H9 (cell line): ENCODE measurements around the gene AFF2. TPM values are rescaled to one million over a fixed set of nuclear protein-coding genes. Genes with fewer than 3 reads are reported as not detected.

Experiments used
- DNase-seq: peaks from one replicate; pipeline ENCODE4 v3.0.0-alpha.2; 2017
- H2AFZ ChIP-seq: one replicate; pipeline ENCODE4 v1.6.1; 2013; ENCODE audit warnings: mild to moderate bottlenecking, low read length, control low read depth, moderate library complexity
- H2AK5ac ChIP-seq: 2 replicates; pipeline ENCODE4 v1.6.1; 2013; ENCODE audit warnings: low read length, control low read depth, mixed read lengths; ENCODE audit not compliant: insufficient read length
- H2BK120ac ChIP-seq: one replicate; pipeline ENCODE4 v1.6.1; 2013; ENCODE audit warnings: low read depth, mild to moderate bottlenecking, low read length, control low read depth, inconsistent platforms; ENCODE audit not compliant: poor library complexity, severe bottlenecking
- H2BK12ac ChIP-seq: 2 replicates; pipeline ENCODE4 v1.6.1; 2013; ENCODE audit warnings: low read length, control low read depth, mixed read lengths, low read depth; ENCODE audit not compliant: insufficient read length
- H2BK15ac ChIP-seq: 2 replicates; pipeline ENCODE4 v1.6.1; 2013; ENCODE audit warnings: low read depth, low read length, control low read depth
- H2BK20ac ChIP-seq: one replicate; pipeline ENCODE4 v1.6.1; 2013; ENCODE audit warnings: low read depth, mild to moderate bottlenecking, low read length, control low read depth, inconsistent platforms; ENCODE audit not compliant: poor library complexity, severe bottlenecking
- H2BK5ac ChIP-seq: 2 replicates; pipeline ENCODE4 v1.6.1; 2013; ENCODE audit warnings: low read length, control low read depth, mixed read lengths; ENCODE audit not compliant: insufficient read length
- H3K14ac ChIP-seq: 2 replicates; pipeline ENCODE4 v1.6.1; 2013; ENCODE audit warnings: low read length, control low read depth; ENCODE audit not compliant: insufficient read depth
- H3K18ac ChIP-seq: 2 replicates; pipeline ENCODE4 v1.6.1; 2013; ENCODE audit warnings: low read depth, mild to moderate bottlenecking, mixed read lengths, low read length, control low read depth; ENCODE audit not compliant: insufficient read length
- H3K23ac ChIP-seq: 2 replicates; pipeline ENCODE4 v1.6.1; 2013; ENCODE audit warnings: low read length, control low read depth, mixed read lengths, low read depth; ENCODE audit not compliant: insufficient read length
- H3K23me2 ChIP-seq: 2 replicates; pipeline ENCODE4 v1.6.1; 2013; ENCODE audit warnings: low read depth, mild to moderate bottlenecking, mixed read lengths, low read length, control low read depth; ENCODE audit not compliant: insufficient read length, poor library complexity, severe bottlenecking
- H3K27ac ChIP-seq: 2 replicates; pipeline ENCODE4 v1.5.1; 2013; ENCODE audit warnings: low read length, control low read depth, mixed read lengths, low read depth; ENCODE audit not compliant: insufficient read length
- H3K27me3 ChIP-seq: 2 replicates; pipeline ENCODE4 v1.6.1; 2013; ENCODE audit warnings: low read length, control low read depth, inconsistent platforms; ENCODE audit not compliant: insufficient read depth
- H3K4ac ChIP-seq: 2 replicates; pipeline ENCODE4 v1.6.1; 2013; ENCODE audit warnings: low read depth, mild to moderate bottlenecking, control low read depth, inconsistent platforms, low read length, moderate library complexity
- H3K4me1 ChIP-seq: 2 replicates; pipeline ENCODE4 v1.6.1; 2013; ENCODE audit warnings: low read length, control low read depth, inconsistent platforms; ENCODE audit not compliant: insufficient read depth
- H3K4me2 ChIP-seq: 2 replicates; pipeline ENCODE4 v1.6.1; 2013; ENCODE audit warnings: low read length, control low read depth, mixed read lengths; ENCODE audit not compliant: insufficient read length, insufficient read depth
- H3K56ac ChIP-seq: 2 replicates; pipeline ENCODE4 v1.6.1; 2013; ENCODE audit warnings: low read depth, mild to moderate bottlenecking, mixed read lengths, low read length, control low read depth; ENCODE audit not compliant: insufficient read length
- H3K79me1 ChIP-seq: 2 replicates; pipeline ENCODE4 v1.6.1; 2013; ENCODE audit warnings: low read depth, mild to moderate bottlenecking, moderate library complexity, low read length, control low read depth, inconsistent platforms; ENCODE audit not compliant: insufficient read depth, poor library complexity, severe bottlenecking
- H3K79me2 ChIP-seq: 2 replicates; pipeline ENCODE4 v1.6.1; 2013; ENCODE audit warnings: low read length, control low read depth, inconsistent platforms; ENCODE audit not compliant: insufficient read depth
- H3K9ac ChIP-seq: 2 replicates; pipeline ENCODE4 v1.6.1; 2013; ENCODE audit warnings: low read length, control low read depth, mixed read lengths; ENCODE audit not compliant: insufficient read length; ENCODE audit errors: extremely low read depth
- H3K9me3 ChIP-seq: one replicate; pipeline ENCODE4 v1.6.1; 2013; ENCODE audit warnings: low read depth, low read length, inconsistent platforms; ENCODE audit not compliant: control insufficient read depth
- H3T11ph ChIP-seq: one replicate; pipeline ENCODE4 v1.6.1; 2013; ENCODE audit warnings: mild to moderate bottlenecking, low read length, control low read depth, inconsistent platforms
- H4K20me1 ChIP-seq: one replicate; pipeline ENCODE4 v1.6.1; 2013; ENCODE audit not compliant: control insufficient read depth, insufficient read length, insufficient read depth
- H4K5ac ChIP-seq: 2 replicates; pipeline ENCODE4 v1.6.1; 2013; ENCODE audit warnings: low read depth, mild to moderate bottlenecking, mixed read lengths, low read length, control low read depth; ENCODE audit not compliant: insufficient read length
- H4K8ac ChIP-seq: replicated peaks from 2 replicates; pipeline ENCODE4 v1.6.1; 2013; ENCODE audit warnings: low read length, control low read depth, mixed read lengths, low read depth; ENCODE audit not compliant: insufficient read length
- H4K91ac ChIP-seq: 2 replicates; pipeline ENCODE4 v1.6.1; 2013; ENCODE audit warnings: low read depth, mild to moderate bottlenecking, moderate library complexity, mixed read lengths, low read length, control low read depth; ENCODE audit not compliant: insufficient read length
- H3K27ac Mint-ChIP-seq, 3 experiments: 2 replicates in 2 of 3; 3 replicates in 1 of 3; pipeline ENCODE4 v1.8.0; 2020 to 2021; ENCODE audit warnings: mixed read lengths in 3 of 3, mild to moderate bottlenecking in 1 of 3, moderate library complexity in 1 of 3
- H3K27me3 Mint-ChIP-seq: 2 replicates; pipeline ENCODE4 v1.8.0; 2021; ENCODE audit warnings: low read depth, mild to moderate bottlenecking, moderate library complexity, mixed read lengths
- H3K36me3 Mint-ChIP-seq, 3 experiments: 2 replicates in 2 of 3; 3 replicates in 1 of 3; pipeline ENCODE4 v1.8.0; 2020 to 2021; ENCODE audit warnings: low read depth in 3 of 3, mixed read lengths in 3 of 3; ENCODE audit not compliant: insufficient read depth in 1 of 3
- H3K4me1 Mint-ChIP-seq, 2 experiments: 2 replicates each; pipeline ENCODE4 v1.8.0; 2020; ENCODE audit warnings: mixed read lengths in 2 of 2
- H3K4me3 Mint-ChIP-seq, 2 experiments: 2 replicates in 1 of 2; 3 replicates in 1 of 2; pipeline ENCODE4 v1.8.0; 2020 to 2021; ENCODE audit warnings: mild to moderate bottlenecking in 2 of 2, mixed read lengths in 2 of 2, moderate library complexity in 1 of 2
- H3K9me3 Mint-ChIP-seq, 2 experiments: 2 replicates in 1 of 2; 3 replicates in 1 of 2; pipeline ENCODE4 v1.8.0; 2020; ENCODE audit warnings: mild to moderate bottlenecking in 2 of 2, mixed read lengths in 2 of 2, moderate library complexity in 1 of 2
- CTCF ChIP-seq: fragments of 200-600 bp; sonication (generic); conservative IDR thresholded peaks from 3 replicates; pipeline ENCODE4 v1.8.0; 2021; ENCODE audit warnings: antibody characterized with exemption, mild to moderate bottlenecking
- WGBS: extraction: QIAGEN DNeasy Blood & Tissue Kit; methylation state at CpG from one replicate; pipeline ENCODE4 v1.1.7; 2013; ENCODE audit warnings: missing lambda C conversion rate, low lambda C conversion rate, mixed read lengths; ENCODE audit not compliant: insufficient read length; ENCODE audit errors: extremely low coverage; 5-methylcytosine and 5-hydroxymethylcytosine counted together
- total RNA-seq: library from RNA; stranded (reverse); gene quantifications from 2 replicates; pipeline ENCODE4 v1.2.1, GENCODE V29; 2021

The AFF2 gene
- total RNA-seq, 1 experiment from 2014 or later = 14.6 TPM

- no peak overlapping the region for H3K27ac Mint-ChIP-seq
- peaks cover 37% of the 10 kb centered on the region for H3K9me3 ChIP-seq
- no peak overlapping the region for H2BK120ac ChIP-seq
- H4K20me1 ChIP-seq = no peaks in the 10 kb centered on the region
- no peak overlapping the region for H3K56ac ChIP-seq
- H3K4me1 ChIP-seq = peaks cover 3% of the 10 kb centered on the region; the same call in 1 of the 2 replicates
- H3K79me2 ChIP-seq = no peaks in the 10 kb centered on the region
- H3K4me1 Mint-ChIP-seq = peaks cover 15 to 24% of the 10 kb centered on the region in 2 experiments
- no peak overlapping the region for H3K23ac ChIP-seq
- H2BK15ac ChIP-seq = no peak overlapping the region
- no peak overlapping the region for H3K4me2 ChIP-seq
- no peak overlapping the region for H2AK5ac ChIP-seq
- no peak overlapping the region for H4K8ac ChIP-seq
- no peaks in the 10 kb centered on the region for H3K79me1 ChIP-seq
- no peak overlapping the region for H3K27ac ChIP-seq
- no peak overlapping the region for H3K14ac ChIP-seq
- no peak for DNase-seq
- no peak for TF ChIP-seq CTCF
- H3K18ac ChIP-seq = no peak overlapping the region
- H3K23me2 ChIP-seq = no peaks in the 10 kb centered on the region
- no peak overlapping the region for H3K4me3 Mint-ChIP-seq
- no peaks in the 10 kb centered on the region for H3K27me3 ChIP-seq
- no peak overlapping the region for H2BK20ac ChIP-seq
- no peak overlapping the region for H3T11ph ChIP-seq
- H2BK5ac ChIP-seq = no peak overlapping the region
- H3K36me3 Mint-ChIP-seq = no peaks in the 10 kb centered on the region; a peak in 2 of 7 replicates
- no peak overlapping the region for H2BK12ac ChIP-seq
- H3K9ac ChIP-seq = no peak overlapping the region
- H2AFZ ChIP-seq = no peak overlapping the region
- no peak overlapping the region for H4K5ac ChIP-seq
- no peak overlapping the region for H4K91ac ChIP-seq
- H3K27me3 Mint-ChIP-seq = no peaks in the 10 kb centered on the region; the same call in 1 of the 2 replicates
- H3K9me3 Mint-ChIP-seq = peaks cover 56 to 60% of the 10 kb centered on the region in 2 experiments
- H3K4ac ChIP-seq = no peak overlapping the region
- no CpG with 5 or more reads among the region's 15 CpGs for WGBS
These were observed 37.3 kb downstream of the AFF2 start for GRCh38 chrX:148537556-148538182.
